HepG2 (cell line): ENCODE data around the gene PRH2. TPM values are rescaled to one million over a fixed set of nuclear protein-coding genes. Genes with fewer than 3 reads are reported as not detected.

ENCODE experiments used
- ATAC-seq: fragments of 200-7000 bp; cut with Tn5 transposase; 3 replicates; pipeline ENCODE4 v1.9.1; 2020; ENCODE audit warnings: mild to moderate bottlenecking, moderate library complexity
- BruUV-seq: library from RNA; stranded (reverse); fragments of 400-500 nt; replicated peaks from 2 replicates; lab custom pipeline; 2021; lab: Mats Ljungman, UMichigan
- CTCF ChIA-PET: fragments of 300-600 bp; formaldehyde crosslinking; extraction: SDS; loops from one replicate; lab custom pipeline; 2021; ENCODE audit warnings: low total read pairs, inconsistent platforms, low intra/inter-chr PET ratio; lab: Yijun Ruan, JAX
- POLR2A ChIA-PET: fragments of 350-600 bp; sonication (Branson Sonifier 250); formaldehyde crosslinking; loops from one replicate; lab custom pipeline; 2020; ENCODE audit warnings: antibody characterized with exemption, inconsistent platforms; lab: Yijun Ruan, JAX
- DNase-seq: peaks from one replicate; pipeline ENCODE4 v3.0.0-alpha.2; 2015; ENCODE audit warnings: low spot score
- FAIRE-seq: peaks from 3 replicates; lab custom pipeline; 2011; peaks lifted over from hg19 to GRCh38; lab: Jason Lieb, UNC
- H2AFZ ChIP-seq: one replicate; pipeline ENCODE4 v1.6.1; 2011; ENCODE audit warnings: low read length, inconsistent platforms
- H3K27ac ChIP-seq: fragments of 300-600 bp; 3 replicates; pipeline ENCODE4 v1.8.0; 2011; ENCODE audit warnings: mixed run types, mild to moderate bottlenecking, mixed read lengths, low read length, inconsistent platforms; ENCODE audit not compliant: insufficient read depth; ENCODE audit errors: extremely low read length
- H3K27me3 ChIP-seq, 2 experiments: fragments of 200-600 bp in 1 of 2; 2 replicates in 1 of 2; 3 replicates in 1 of 2; pipeline versions ENCODE4 v1.6.0 to v1.8.0; 2011; ENCODE audit warnings: low read length in 2 of 2, mild to moderate bottlenecking in 2 of 2, moderate library complexity in 2 of 2, inconsistent platforms in 1 of 2; ENCODE audit not compliant: insufficient read depth in 2 of 2, control insufficient read depth in 1 of 2
- H3K36me3 ChIP-seq, 2 experiments: fragments of 200-600 bp in 1 of 2; replicated peaks in 1 of 2; 2 replicates in 1 of 2; 3 replicates in 1 of 2; pipeline versions ENCODE4 v1.5.1 to v1.8.0; 2011; ENCODE audit warnings: low read length in 2 of 2, inconsistent platforms in 1 of 2; ENCODE audit not compliant: insufficient read depth in 2 of 2, control insufficient read depth in 1 of 2
- H3K4me1 ChIP-seq: 2 replicates; pipeline ENCODE4 v1.5.1; 2012; ENCODE audit warnings: low read length, inconsistent platforms; ENCODE audit not compliant: insufficient read depth
- H3K4me2 ChIP-seq: 2 replicates; pipeline ENCODE4 v1.6.0; 2011; ENCODE audit warnings: low read depth, low read length, inconsistent platforms
- H3K4me3 ChIP-seq, 3 experiments: fragments of 200-600 bp in 1 of 3; sonication (generic), shearing (Covaris generic) in 1 of 3; replicated peaks in 1 of 3; 2 replicates each; pipeline ENCODE4 v1.5.1; 2011 to 2016; ENCODE audit warnings: low read length in 3 of 3, inconsistent platforms in 2 of 3, low read depth in 2 of 3, mild to moderate bottlenecking in 2 of 3, control low read depth in 1 of 3, mixed read lengths in 1 of 3; ENCODE audit not compliant: insufficient read depth in 1 of 3
- H3K79me2 ChIP-seq: one replicate; pipeline ENCODE4 v1.6.1; 2011; ENCODE audit warnings: low read length, inconsistent platforms; ENCODE audit not compliant: insufficient read depth
- H3K9ac ChIP-seq: 2 replicates; pipeline ENCODE4 v1.6.0; 2011; ENCODE audit warnings: mild to moderate bottlenecking, low read depth, low read length, inconsistent platforms; ENCODE audit not compliant: insufficient read depth
- H3K9me3 ChIP-seq: 2 replicates; pipeline ENCODE4 v1.5.1; 2012; ENCODE audit warnings: mild to moderate bottlenecking, low read length
- H4K20me1 ChIP-seq: 2 replicates; pipeline ENCODE4 v1.6.0; 2011; ENCODE audit warnings: inconsistent platforms, mild to moderate bottlenecking, low read length, moderate library complexity; ENCODE audit not compliant: insufficient read depth
- REPIN1 ChIP-seq: sonication (generic); formaldehyde crosslinking; IDR thresholded peaks from 2 replicates; pipeline ENCODE4 v1.8.0; 2022; ENCODE audit warnings: missing genetic modification reagents, low read depth, mild to moderate bottlenecking, borderline replicate concordance
- SETDB1 ChIP-seq: sonication (generic); formaldehyde crosslinking; IDR thresholded peaks from 2 replicates; pipeline ENCODE4 v1.5.1; 2020; ENCODE audit warnings: missing genetic modification reagents, mild to moderate bottlenecking, borderline replicate concordance
- TEAD2 ChIP-seq: sonication (generic); formaldehyde crosslinking; IDR thresholded peaks from 2 replicates; pipeline ENCODE4 v1.9.0; 2021; ENCODE audit warnings: missing genetic modification reagents
- ZNF660 ChIP-seq: sonication (generic); formaldehyde crosslinking; IDR thresholded peaks from 2 replicates; pipeline ENCODE4 v1.5.1; 2020; ENCODE audit warnings: mild to moderate bottlenecking, low read depth, missing genetic modification reagents, borderline replicate concordance
- WGBS: methylation state at CpG from one replicate; pipeline ENCODE4 v1.1.6; 2017; ENCODE audit warnings: low lambda C conversion rate; 5-methylcytosine and 5-hydroxymethylcytosine counted together
- in situ Hi-C: cut with HindIII; loops from 2 replicates; pipeline ENCODE4 v1.10.0; 2017; ENCODE audit warnings: low pct_unique_long_range_greater_than_20kb; ENCODE audit not compliant: extremely low pct_ligation_motif_present
- intact Hi-C: fragments of 100-400 bp; cut with micrococcal nuclease; formaldehyde crosslinking; loops from one replicate; pipeline ENCODE4 v1.10.0; 2022; ENCODE audit not compliant: unreplicated experiment
- polyA plus RNA-seq, 8 experiments: library from polyadenylated mRNA; depleted of rRNA in 3 of 8; stranded (reverse) in 7 of 8; unstranded in 1 of 8; fragments of >200 nt; fragmentation: Illumina TruSeq in 4 of 8; extraction: Trizol in 4 of 8; gene quantifications; 2 replicates each; pipeline versions ENCODE4 v1.2.1 to v1.2.3, GENCODE V29; 2011 to 2016; ENCODE audit warnings: low read depth in 4 of 8, missing spikeins in 1 of 8, mixed read lengths in 1 of 8; ENCODE audit not compliant: insufficient read depth in 1 of 8
- total RNA-seq, 5 experiments: library from RNA; depleted of rRNA; stranded (reverse); fragments of >200 nt; fragmentation: Illumina TruSeq; extraction: Trizol; gene quantifications; 2 replicates each; pipeline ENCODE4 v1.2.3, GENCODE V29; 2016; ENCODE audit warnings: low read depth in 1 of 5
- TF ChIP-seq, protein P1 (sequence below): sonication (generic); formaldehyde crosslinking; IDR thresholded peaks from 2 replicates; pipeline ENCODE4 v1.8.1; 2023; ENCODE audit warnings: mild to moderate bottlenecking, moderate library complexity, missing genetic modification reagents
- TF ChIP-seq, protein P2 (sequence below): sonication (generic); formaldehyde crosslinking; IDR thresholded peaks from 2 replicates; pipeline ENCODE4 v1.4.0; 2020; ENCODE audit warnings: low read depth, mild to moderate bottlenecking, missing genetic modification reagents
- TF ChIP-seq, protein P3 (sequence below): sonication (generic); formaldehyde crosslinking; IDR thresholded peaks from 2 replicates; pipeline ENCODE4 v1.4.0; 2020; ENCODE audit warnings: missing genetic modification reagents; ENCODE audit errors: not compliant biosample characterization
- TF ChIP-seq, protein P4 (sequence below): sonication (generic); formaldehyde crosslinking; IDR thresholded peaks from 2 replicates; pipeline ENCODE4 v1.4.0; 2020; ENCODE audit warnings: mild to moderate bottlenecking, missing genetic modification reagents, borderline replicate concordance

The PRH2 gene
- total and polyA plus RNA-seq, 2 of the 13 experiments (the other 11 are each of a cell fraction or from before 2014, with no cell fraction given), result 0.24 to 0.48 TPM

DNA sequence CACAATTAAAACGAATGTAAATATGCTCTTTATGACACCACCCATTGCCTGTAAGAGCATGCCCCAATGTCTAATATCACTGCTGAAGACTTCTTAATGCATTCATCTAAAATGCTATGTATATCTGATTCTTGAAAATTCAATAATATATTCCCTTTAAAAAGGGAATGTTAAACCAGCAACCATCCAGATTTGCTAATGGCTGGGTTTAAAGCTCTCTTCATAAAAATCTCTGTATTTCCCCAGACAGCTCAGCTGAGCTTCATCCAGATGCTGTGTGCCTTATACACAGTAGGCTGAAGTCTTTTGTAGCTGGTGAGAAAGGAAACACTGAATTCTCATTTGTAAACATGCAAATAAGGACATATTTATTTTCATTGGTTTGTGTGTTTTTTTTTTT is 10.1 kb downstream of the PRH2 start, which contains the start of gene TAS2R14:
TSS of gene TAS2R14 (minus strand) at position 101 of the 400 bp plus-strand sequence. CDS start at position 45, 56 bp downstream.
- H3K9ac ChIP-seq, result no peak within 1 kb of the TSS
- intact Hi-C loops (no loop called here), in situ Hi-C loops (no loop called here)
- DNase-seq (no peak), ATAC-seq (no peak), FAIRE-seq (no peak)
- no peaks in the 10 kb centered on the region for H3K27me3 ChIP-seq
- ChIA-PET CTCF (no interaction called here), POLR2A (no interaction called here)
- H3K36me3 ChIP-seq, result no peaks in the 10 kb centered on the region
- BruUV-seq, result no TSS peak
- H3K79me2 ChIP-seq, result no peaks in the 10 kb centered on the region
- H3K27ac ChIP-seq, result no peak within 1 kb of the TSS
- H3K4me3 ChIP-seq, result no peak within 1 kb of the TSS
- peaks cover 13% of the 10 kb centered on the region for H3K4me1 ChIP-seq
- no peak for TF ChIP-seq ZNF660 (CRISPR knock-in tag)
- TF ChIP-seq REPIN1 (CRISPR knock-in tag), result no peak
- TF ChIP-seq, protein P1, sequence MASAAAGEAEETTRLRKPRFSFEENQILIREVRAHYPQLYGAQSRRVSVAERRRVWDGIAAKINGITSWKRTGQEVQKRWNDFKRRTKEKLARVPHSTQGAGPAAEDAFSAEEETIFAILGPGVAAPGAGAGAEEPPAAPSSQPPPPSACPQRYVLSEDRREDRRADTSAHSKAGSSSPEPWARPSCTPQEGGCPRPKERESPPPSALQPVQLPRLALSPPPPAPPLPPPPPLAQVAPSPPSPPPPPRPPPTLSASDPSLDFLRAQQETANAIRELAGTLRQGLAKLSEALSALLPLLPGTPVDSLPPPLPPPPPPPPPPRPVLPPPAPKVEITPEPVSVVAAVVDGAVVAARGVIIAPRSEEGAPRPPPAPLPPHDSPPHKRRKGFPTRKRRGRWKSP (CRISPR knock-in tag), result no peak
- TF ChIP-seq TEAD2, result no peak
- TF ChIP-seq, protein P2, sequence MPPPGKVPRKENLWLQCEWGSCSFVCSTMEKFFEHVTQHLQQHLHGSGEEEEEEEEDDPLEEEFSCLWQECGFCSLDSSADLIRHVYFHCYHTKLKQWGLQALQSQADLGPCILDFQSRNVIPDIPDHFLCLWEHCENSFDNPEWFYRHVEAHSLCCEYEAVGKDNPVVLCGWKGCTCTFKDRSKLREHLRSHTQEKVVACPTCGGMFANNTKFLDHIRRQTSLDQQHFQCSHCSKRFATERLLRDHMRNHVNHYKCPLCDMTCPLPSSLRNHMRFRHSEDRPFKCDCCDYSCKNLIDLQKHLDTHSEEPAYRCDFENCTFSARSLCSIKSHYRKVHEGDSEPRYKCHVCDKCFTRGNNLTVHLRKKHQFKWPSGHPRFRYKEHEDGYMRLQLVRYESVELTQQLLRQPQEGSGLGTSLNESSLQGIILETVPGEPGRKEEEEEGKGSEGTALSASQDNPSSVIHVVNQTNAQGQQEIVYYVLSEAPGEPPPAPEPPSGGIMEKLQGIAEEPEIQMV (CRISPR knock-in tag), result no peak
- TF ChIP-seq, protein P3, sequence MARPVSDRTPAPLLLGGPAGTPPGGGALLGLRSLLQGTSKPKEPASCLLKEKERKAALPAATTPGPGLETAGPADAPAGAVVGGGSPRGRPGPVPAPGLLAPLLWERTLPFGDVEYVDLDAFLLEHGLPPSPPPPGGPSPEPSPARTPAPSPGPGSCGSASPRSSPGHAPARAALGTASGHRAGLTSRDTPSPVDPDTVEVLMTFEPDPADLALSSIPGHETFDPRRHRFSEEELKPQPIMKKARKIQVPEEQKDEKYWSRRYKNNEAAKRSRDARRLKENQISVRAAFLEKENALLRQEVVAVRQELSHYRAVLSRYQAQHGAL (CRISPR knock-in tag), result no peak
- TF ChIP-seq SETDB1 (CRISPR knock-in tag), result no peak
- TF ChIP-seq, protein P4, sequence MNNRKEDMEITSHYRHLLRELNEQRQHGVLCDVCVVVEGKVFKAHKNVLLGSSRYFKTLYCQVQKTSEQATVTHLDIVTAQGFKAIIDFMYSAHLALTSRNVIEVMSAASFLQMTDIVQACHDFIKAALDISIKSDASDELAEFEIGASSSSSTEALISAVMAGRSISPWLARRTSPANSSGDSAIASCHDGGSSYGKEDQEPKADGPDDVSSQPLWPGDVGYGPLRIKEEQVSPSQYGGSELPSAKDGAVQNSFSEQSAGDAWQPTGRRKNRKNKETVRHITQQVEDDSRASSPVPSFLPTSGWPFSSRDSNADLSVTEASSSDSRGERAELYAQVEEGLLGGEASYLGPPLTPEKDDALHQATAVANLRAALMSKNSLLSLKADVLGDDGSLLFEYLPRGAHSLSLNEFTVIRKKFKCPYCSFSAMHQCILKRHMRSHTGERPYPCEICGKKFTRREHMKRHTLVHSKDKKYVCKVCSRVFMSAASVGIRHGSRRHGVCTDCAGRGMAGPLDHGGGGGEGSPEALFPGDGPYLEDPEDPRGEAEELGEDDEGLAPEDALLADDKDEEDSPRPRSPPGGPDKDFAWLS (CRISPR knock-in tag), result no peak
- H4K20me1 ChIP-seq, result no peaks in the 10 kb centered on the region
- 91% methylated on average over 1 of the region's 1 CpG for WGBS
- H3K4me2 ChIP-seq, result no peak within 1 kb of the TSS
- no peaks in the 10 kb centered on the region for H3K9me3 ChIP-seq
- no peak within 1 kb of the TSS for H2AFZ ChIP-seq
